Skin epidermis (tissue), 12 donors: ENCODE measurements around the gene SPTBN5.

ENCODE experiments used
- H3K27ac ChIP-seq, 21 experiments: fragments of 200-600 bp; sonication (generic) in 11 of 21; one replicate each; pipeline ENCODE4 v1.5.0; 2020; ENCODE audit warnings: mild to moderate bottlenecking in 3 of 21, inconsistent platforms in 2 of 21, moderate library complexity in 2 of 21
- H3K4me3 ChIP-seq, 7 experiments: fragments of 200-600 bp; sonication (generic) in 2 of 7; one replicate each; pipeline ENCODE4 v1.5.0; 2020; ENCODE audit warnings: inconsistent platforms in 2 of 7, mild to moderate bottlenecking in 2 of 7, moderate library complexity in 1 of 7

Gene SPTBN5

GRCh38 chr15:41907141-41907540 lies 13.3 kb upstream of the SPTBN5 start:
- no peak overlapping the region for H3K4me3 ChIP-seq
- H3K27ac ChIP-seq: peak overlapping the region in 1 of 21 experiments; percentile 11

- peak overlapping the region in 1 of 21 experiments; percentile 11 for H3K27ac ChIP-seq
- no peak overlapping the region for H3K4me3 ChIP-seq
Observed at GRCh38 chr15:41906608-41907007, 12.8 kb upstream of the SPTBN5 start.

- peak overlapping the region in 4 of 21 experiments; percentile 3 to 31 (median 14) for H3K27ac ChIP-seq
- H3K4me3 ChIP-seq: no peak overlapping the region
Observed at GRCh38 chr15:41905036-41905793, 11.4 kb upstream of the SPTBN5 start.

- Histone ChIP-seq H3K4me3 (no peak overlapping the region), H3K27ac (peak overlapping the region in 4 of 21 experiments; percentile 3 to 31 (median 14))
Observed at GRCh38 chr15:41904541-41905005, 10.7 kb upstream of the SPTBN5 start.

GRCh38 chr15:41903782-41904181 lies 9.9 kb upstream of the SPTBN5 start:
- Histone ChIP-seq H3K4me3 (no peak overlapping the region), H3K27ac (no peak overlapping the region)

GRCh38 chr15:41901431-41901830 lies 7.6 kb upstream of the SPTBN5 start:
- no peak overlapping the region for H3K27ac ChIP-seq
- H3K4me3 ChIP-seq: no peak overlapping the region

GRCh38 chr15:41900526-41901380 lies 6.9 kb upstream of the SPTBN5 start:
- Histone ChIP-seq H3K4me3 (no peak overlapping the region), H3K27ac (no peak overlapping the region)

GRCh38 chr15:41899854-41900442 lies 6.1 kb upstream of the SPTBN5 start:
- H3K27ac ChIP-seq: no peak overlapping the region
- no peak overlapping the region for H3K4me3 ChIP-seq

- Histone ChIP-seq H3K27ac (peak overlapping the region in 1 of 21 experiments; percentile 12), H3K4me3 (no peak overlapping the region)
Observed at GRCh38 chr15:41897363-41897799, 3.5 kb upstream of the SPTBN5 start.

- no peak overlapping the region for H3K4me3 ChIP-seq
- H3K27ac ChIP-seq: peak overlapping the region in 1 of 21 experiments; percentile 14
Observed at GRCh38 chr15:41896566-41896965, 2.7 kb upstream of the SPTBN5 start.

GRCh38 chr15:41895957-41896356 lies 2.1 kb upstream of the SPTBN5 start:
- Histone ChIP-seq H3K27ac (peak overlapping the region in 2 of 21 experiments; percentile 85 to 91), H3K4me3 (no peak overlapping the region)

- Histone ChIP-seq H3K4me3 (no peak overlapping the region), H3K27ac (peak overlapping the region in 18 of 21 experiments; percentile 30 to 91 (median 72))
Observed at GRCh38 chr15:41895491-41895890, 1.6 kb upstream of the SPTBN5 start.

GRCh38 chr15:41894791-41895463 lies 1.1 kb upstream of the SPTBN5 start:
- peak overlapping the region in 20 of 21 experiments; percentile 30 to 91 (median 74) for H3K27ac ChIP-seq

GRCh38 chr15:41894251-41894790 lies 468 bp upstream of the SPTBN5 start:
- H3K4me3 ChIP-seq: peak overlapping the region in 1 of 7 experiments; percentile 2
- peak overlapping the region in 20 of 21 experiments; percentile 30 to 91 (median 74) for H3K27ac ChIP-seq

More at GRCh38 chr15:41894791-41895463, 1.1 kb upstream of the SPTBN5 start:
- H3K4me3 ChIP-seq: peak overlapping the region in 1 of 7 experiments; percentile 2

- Histone ChIP-seq H3K27ac (peak overlapping the region in 11 of 21 experiments; percentile 17 to 91 (median 59)), H3K4me3 (no peak overlapping the region)
Observed at GRCh38 chr15:41892621-41893421, 1.0 kb downstream of the SPTBN5 start.

GRCh38 chr15:41891946-41892345 lies 1.9 kb downstream of the SPTBN5 start:
- Histone ChIP-seq H3K4me3 (no peak overlapping the region), H3K27ac (no peak overlapping the region)

- no peak overlapping the region for H3K4me3 ChIP-seq
- H3K27ac ChIP-seq: no peak overlapping the region
Observed at GRCh38 chr15:41891226-41891625, 2.6 kb downstream of the SPTBN5 start.

- Histone ChIP-seq H3K4me3 (no peak overlapping the region), H3K27ac (no peak overlapping the region)
Observed at GRCh38 chr15:41890050-41890690, 3.7 kb downstream of the SPTBN5 start.
